Ureter (tissue), 1 donor: ENCODE data around the gene PRKAR1B. TPM values are rescaled to one million over a fixed set of nuclear protein-coding genes. Genes with fewer than 3 reads are reported as not detected.

Experiments
- DNase-seq: peaks from one replicate; pipeline ENCODE4 v3.0.0-alpha.2; 2020; ENCODE audit warnings: low spot score
- total RNA-seq: library from RNA; stranded (reverse); gene quantifications from one replicate; pipeline ENCODE4 v1.2.4, GENCODE V29; 2023
- donor health status: DM: yes; HTN: yes; CAD: no.

The PRKAR1B gene
- total RNA-seq, 1 donor from 2014 or later: 20.5 TPM

- no peak for DNase-seq
Observed at GRCh38 chr7:572416-573268, 154.4 kb downstream of the PRKAR1B start.

GRCh38 chr7:571718-572415, 155.2 kb downstream of the PRKAR1B start:
- no peak for DNase-seq

GRCh38 chr7:571096-571717, 155.9 kb downstream of the PRKAR1B start:
- DNase-seq: no peak

- DNase-seq: no peak
Observed at GRCh38 chr7:570801-571070, 156.3 kb downstream of the PRKAR1B start.

GRCh38 chr7:569996-570800, 156.9 kb downstream of the PRKAR1B start:
- DNase-seq: no peak

GRCh38 chr7:569071-569855, 157.8 kb downstream of the PRKAR1B start:
- no peak for DNase-seq

- DNase-seq: no peak
Observed at GRCh38 chr7:568031-568951, 158.8 kb downstream of the PRKAR1B start.

- DNase-seq: no peak
Observed at GRCh38 chr7:567305-567883, 159.7 kb downstream of the PRKAR1B start.

GRCh38 chr7:566100-566499, 161.0 kb downstream of the PRKAR1B start:
- no peak for DNase-seq

- DNase-seq: no peak
Observed at GRCh38 chr7:564176-564865, 162.8 kb downstream of the PRKAR1B start.

GRCh38 chr7:563629-564170, 163.4 kb downstream of the PRKAR1B start:
- no peak for DNase-seq

GRCh38 chr7:562789-563628, 164.1 kb downstream of the PRKAR1B start:
- DNase-seq: no peak

GRCh38 chr7:562374-562675, 164.8 kb downstream of the PRKAR1B start:
- DNase-seq: no peak

- DNase-seq: no peak
Observed at GRCh38 chr7:561631-562373, 165.3 kb downstream of the PRKAR1B start.

- DNase-seq: no peak
Observed at GRCh38 chr7:560966-561630, 166.0 kb downstream of the PRKAR1B start.

- DNase-seq: no peak
Observed at GRCh38 chr7:559396-559705, 167.7 kb downstream of the PRKAR1B start.

- DNase-seq: no peak
Observed at GRCh38 chr7:557558-557881, 169.6 kb downstream of the PRKAR1B start.
